Heart right ventricle (tissue), 16 donors: Measurements from ENCODE around the gene PPP3CA. TPM values are rescaled to one million over a fixed set of nuclear protein-coding genes. Genes with fewer than 3 reads are reported as not detected.

Experiments used
- ATAC-seq, 8 donors: fragments of 200-7000 bp; cut with Tn5 transposase; one replicate each; pipeline ENCODE4 v1.9.1; 2020; ENCODE audit warnings: mild to moderate bottlenecking in 8 of 8, moderate library complexity in 8 of 8, moderate number of reproducible peaks in 1 of 8
- DNase-seq, 2 donors: peaks; one replicate each; pipeline ENCODE4 v3.0.0-alpha.2; 2020
- H3K27ac ChIP-seq, 10 donors: fragments of 200-600 bp; sonication (generic) in 2 of 10; one replicate each; pipeline versions ENCODE4 v1.5.0 to v1.8.0; 2020 to 2022; ENCODE audit warnings: mild to moderate bottlenecking in 3 of 10
- H3K27me3 ChIP-seq, 7 donors: fragments of 200-600 bp; one replicate each; pipeline ENCODE4 v1.8.0; 2021 to 2022; ENCODE audit warnings: mild to moderate bottlenecking in 2 of 7
- H3K36me3 ChIP-seq, 9 donors: fragments of 200-600 bp; sonication (generic) in 1 of 9; one replicate each; pipeline versions ENCODE4 v1.5.0 to v1.8.0; 2020 to 2022; ENCODE audit warnings: mild to moderate bottlenecking in 2 of 9
- H3K4me1 ChIP-seq, 9 donors: fragments of 200-600 bp; sonication (generic) in 1 of 9; one replicate each; pipeline versions ENCODE4 v1.5.0 to v1.8.0; 2020 to 2022; ENCODE audit warnings: mild to moderate bottlenecking in 4 of 9
- H3K4me3 ChIP-seq, 10 donors: fragments of 200-600 bp; sonication (generic) in 2 of 10; one replicate each; pipeline versions ENCODE4 v1.5.0 to v1.8.0; 2020 to 2022; ENCODE audit warnings: mild to moderate bottlenecking in 7 of 10, moderate library complexity in 2 of 10
- H3K9me3 ChIP-seq, 11 donors: fragments of 200-600 bp in 10 of 11; sonication (generic) in 2 of 11; one replicate each; pipeline versions ENCODE4 v1.5.0 to v1.8.0; 2013 to 2022; ENCODE audit warnings: mild to moderate bottlenecking in 2 of 11, control low read depth in 1 of 11, moderate library complexity in 1 of 11
- CTCF ChIP-seq, 9 donors: fragments of 200-600 bp; sonication (generic) in 2 of 9; IDR thresholded peaks; one replicate each; pipeline versions ENCODE4 v1.5.0 to v1.8.0; 2021 to 2022; ENCODE audit warnings: antibody characterized with exemption in 9 of 9, mild to moderate bottlenecking in 5 of 9, moderate library complexity in 1 of 9
- WGBS, 2 donors: extraction: QIAGEN DNeasy Blood & Tissue Kit; methylation state at CpG; one replicate each; pipeline ENCODE4 v1.1.7; 2013; ENCODE audit warnings: inconsistent platforms in 1 of 2; 5-methylcytosine and 5-hydroxymethylcytosine counted together
- intact Hi-C, 10 donors: fragments of 100-400 bp; cut with DNase I; formaldehyde crosslinking; loops; one replicate each; pipeline versions ENCODE4 v1.11.1 to v1.14.2; 2022
- polyA plus RNA-seq, 2 donors: library from polyadenylated mRNA; stranded (reverse); fragments of 200-250 nt; gene quantifications; one replicate each; pipeline ENCODE4 v1.2.3, GENCODE V29; 2013
- total RNA-seq, 10 donors: library from RNA; stranded (reverse); fragmentation: NEBNext Ultra II Directional in 3 of 10; extraction: Animal tissue kit (Norgen Biotek cat#: 25700) in 3 of 10; gene quantifications; one replicate each; pipeline versions ENCODE4 v1.2.1 to v1.2.4, GENCODE V29; 2021 to 2023
- donor health status: Arrhythmogenic right ventricular cardiomyopathy.
- donor health status: ischemic (EF 13 %, LVEDD 7.1; RV severe dilation, severe dysfunction).
- donor health status: healthy with polysubstance abuse.
- donor health status: DM: no; HTN: yes; CAD: no.
- donor health status: DM: no; HTN: no; CAD: no.
- donor health status: ischemic (EF 25% LVEDD 6.9; RV normal size, moderate dysfunction).
- donor health status: ischemic (EF 25% LVEDD 5.7; RV mildly dilated, moderate dysfunction).
- donor health status: healthy.
- donor health status: DM: yes; HTN: yes; CAD: no.
- donor health status: Ischemic cardiomyopathy.
- donor health status: ischemic (EF 35%, LVEDD 5.7; RV mildly dilated, moderate dysfunction).
- donor health status: nonischemic (EF 11% LVEDD 7.7; RV severe dilation, severe dysfunction).
- donor health status: DM: yes; HTN: yes; CAD: no.
- donor health status: PGD.
- donor health status: ischemic (EF 29% LVEDD 5.4; RV normal size, mild dysfunction).
- donor health status: nonischemic (EF 23%, LVEDD 6.1; RV moderate dilation, normal function).

Gene PPP3CA
- total and polyA plus RNA-seq, 12 donors, result 8.1 to 30.8 (median 19.1) TPM

- TF ChIP-seq CTCF (IDR thresholded peaks at IDR 0.05), result no peak
- Histone ChIP-seq H3K27me3 (no peaks in the 10 kb centered on the region), H3K27ac (no peak overlapping the region), H3K36me3 (peaks cover 0 to 44% (median 0%) of the 10 kb centered on the region in 9 donors), H3K4me3 (no peak overlapping the region), H3K4me1 (peaks cover 0 to 15% (median 0%) of the 10 kb centered on the region in 9 donors), H3K9me3 (no peaks in the 10 kb centered on the region)
- DNase-seq (no peak), ATAC-seq (no peak)
- intact Hi-C loops, result no loop called here
- 97 to 98% methylated on average over 2 of the region's 2 CpGs for WGBS, 2 donors
Measured at GRCh38 chr4:101078950-101079349, 268.4 kb downstream of the PPP3CA start.

GRCh38 chr4:101076032-101076431 is 271.3 kb downstream of the PPP3CA start:
- Histone ChIP-seq H3K4me3 (no peak overlapping the region), H3K27ac (no peak overlapping the region), H3K27me3 (no peaks in the 10 kb centered on the region), H3K9me3 (no peaks in the 10 kb centered on the region), H3K4me1 (peaks cover 0 to 15% (median 0%) of the 10 kb centered on the region in 9 donors), H3K36me3 (peaks cover 0 to 21% (median 0%) of the 10 kb centered on the region in 9 donors)
- ATAC-seq, result no peak
- DNase-seq, result no peak
- WGBS, 2 donors, result 86 to 91% methylated on average over 1 of the region's 1 CpG
- intact Hi-C loops, result no loop called here
- no peak for TF ChIP-seq CTCF (IDR thresholded peaks at IDR 0.05)

GRCh38 chr4:101075536-101075935 is 271.8 kb downstream of the PPP3CA start:
- no peaks in the 10 kb centered on the region for H3K27me3 ChIP-seq
- peaks cover 0 to 21% (median 0%) of the 10 kb centered on the region in 9 donors for H3K36me3 ChIP-seq
- no peaks in the 10 kb centered on the region for H3K9me3 ChIP-seq
- intact Hi-C loops, result no loop called here
- H3K4me3 ChIP-seq, result no peak overlapping the region
- H3K4me1 ChIP-seq, result peaks cover 0 to 15% (median 0%) of the 10 kb centered on the region in 9 donors
- TF ChIP-seq CTCF (IDR thresholded peaks at IDR 0.05), result no peak
- ATAC-seq (no peak), DNase-seq (no peak)
- WGBS, 2 donors, result 92 to 100% methylated on average over 1 of the region's 1 CpG
- no peak overlapping the region for H3K27ac ChIP-seq

GRCh38 chr4:101074326-101074725 is 273.0 kb downstream of the PPP3CA start:
- no peak for ATAC-seq
- WGBS, 2 donors, result 94 to 98% methylated on average over 2 of the region's 2 CpGs
- H3K4me1 ChIP-seq, result peaks cover 0 to 15% (median 0%) of the 10 kb centered on the region in 9 donors
- DNase-seq, result no peak
- H3K4me3 ChIP-seq, result no peak overlapping the region
- H3K36me3 ChIP-seq, result peaks cover 0 to 15% (median 0%) of the 10 kb centered on the region in 9 donors
- H3K9me3 ChIP-seq, result no peaks in the 10 kb centered on the region
- no peaks in the 10 kb centered on the region for H3K27me3 ChIP-seq
- TF ChIP-seq CTCF (IDR thresholded peaks at IDR 0.05), result no peak
- intact Hi-C loops, result no loop called here
- no peak overlapping the region for H3K27ac ChIP-seq
